GM19193 (cell line): ENCODE measurements around the gene WDR19.

Experiments
- POLR2A ChIP-seq: IDR thresholded peaks from 4 replicates; pipeline ENCODE4 v1.6.1; 2011; ENCODE audit not compliant: insufficient read depth, insufficient read length; ENCODE audit errors: extremely low read depth

Gene WDR19

GRCh38 chr4:39230462-39230861 lies 48.1 kb downstream of the WDR19 start:
- TF ChIP-seq POLR2A, result no peak

- TF ChIP-seq POLR2A, result no peak
Measured at GRCh38 chr4:39231660-39232059, 49.3 kb downstream of the WDR19 start.

- TF ChIP-seq POLR2A, result no peak
Measured at GRCh38 chr4:39232100-39232499, 49.8 kb downstream of the WDR19 start.

- no peak for TF ChIP-seq POLR2A
Measured at GRCh38 chr4:39233114-39233513, 50.8 kb downstream of the WDR19 start.

GRCh38 chr4:39233783-39234182 lies 51.5 kb downstream of the WDR19 start:
- TF ChIP-seq POLR2A, result no peak

GRCh38 chr4:39235021-39235420 lies 52.7 kb downstream of the WDR19 start:
- TF ChIP-seq POLR2A, result no peak

GRCh38 chr4:39235696-39236095 lies 53.4 kb downstream of the WDR19 start:
- TF ChIP-seq POLR2A, result no peak

- no peak for TF ChIP-seq POLR2A
Measured at GRCh38 chr4:39237179-39237578, 54.9 kb downstream of the WDR19 start.

- no peak for TF ChIP-seq POLR2A
Measured at GRCh38 chr4:39243462-39243861, 61.1 kb downstream of the WDR19 start.

GRCh38 chr4:39255266-39255665 lies 72.9 kb downstream of the WDR19 start:
- no peak for TF ChIP-seq POLR2A

- TF ChIP-seq POLR2A, result no peak
Measured at GRCh38 chr4:39255871-39256270, 73.5 kb downstream of the WDR19 start.

GRCh38 chr4:39256436-39256835 lies 74.1 kb downstream of the WDR19 start:
- TF ChIP-seq POLR2A, result no peak

- no peak for TF ChIP-seq POLR2A
Measured at GRCh38 chr4:39259571-39260330, 77.4 kb downstream of the WDR19 start.

GRCh38 chr4:39263895-39264294 lies 81.6 kb downstream of the WDR19 start:
- TF ChIP-seq POLR2A, result no peak

GRCh38 chr4:39274503-39274902 lies 92.2 kb downstream of the WDR19 start:
- no peak for TF ChIP-seq POLR2A

- TF ChIP-seq POLR2A, result no peak
Measured at GRCh38 chr4:39278476-39278875, 96.1 kb downstream of the WDR19 start.

- no peak for TF ChIP-seq POLR2A
Measured at GRCh38 chr4:39279416-39279815, 97.1 kb downstream of the WDR19 start.
